IMR-90 (cell line): Measurements from ENCODE around the gene PRF1. TPM values are rescaled to one million over a fixed set of nuclear protein-coding genes. Genes with fewer than 3 reads are reported as not detected.

Experiments used
- ATAC-seq: fragments of 200-7000 bp; cut with Tn5 transposase; 2 replicates; pipeline ENCODE4 v1.9.1; 2020; ENCODE audit warnings: low read depth, mild to moderate bottlenecking, moderate library complexity
- BruUV-seq: library from RNA; stranded (reverse); fragments of 400-500 nt; replicated peaks from 2 replicates; lab custom pipeline; 2021; lab: Mats Ljungman, UMichigan
- CTCF ChIA-PET: fragments of 300-600 bp; formaldehyde crosslinking; extraction: SDS; loops from one replicate; lab custom pipeline; 2021; ENCODE audit warnings: antibody characterized with exemption; lab: Yijun Ruan, JAX
- POLR2A ChIA-PET: fragments of 300-600 bp; sonication (Branson Sonifier 250); formaldehyde crosslinking; loops from one replicate; lab custom pipeline; 2022; ENCODE audit warnings: antibody characterized with exemption; ENCODE audit not compliant: unreplicated experiment; lab: Charles Lee
- DNase-seq: peaks from one replicate; pipeline ENCODE4 v3.0.0; 2013
- H2AFZ ChIP-seq: replicated peaks from 2 replicates; pipeline ENCODE3; 2013; ENCODE audit warnings: low read length, mild to moderate bottlenecking; ENCODE audit not compliant: poor library complexity
- H2AK5ac ChIP-seq: 2 replicates; pipeline ENCODE4 v1.6.1; 2013; ENCODE audit warnings: low read depth, low read length, inconsistent platforms
- H2AK9ac ChIP-seq: replicated peaks from 2 replicates; pipeline ENCODE3; 2013; ENCODE audit warnings: mild to moderate bottlenecking, low read depth, low read length, moderate library complexity; ENCODE audit not compliant: poor library complexity
- H2BK120ac ChIP-seq: 2 replicates; pipeline ENCODE4 v1.6.1; 2013; ENCODE audit warnings: low read depth, low read length, inconsistent platforms
- H2BK15ac ChIP-seq: 3 replicates; pipeline ENCODE4 v1.6.1; 2013; ENCODE audit warnings: low read depth, low read length, inconsistent platforms
- H2BK20ac ChIP-seq: 2 replicates; pipeline ENCODE4 v1.6.1; 2013; ENCODE audit warnings: low read depth, mild to moderate bottlenecking, inconsistent platforms, low read length, moderate library complexity
- H2BK5ac ChIP-seq: 2 replicates; pipeline ENCODE4 v1.6.1; 2013; ENCODE audit warnings: mild to moderate bottlenecking, low read depth, low read length, inconsistent platforms; ENCODE audit not compliant: poor library complexity, severe bottlenecking
- H3K14ac ChIP-seq: replicated peaks from 2 replicates; pipeline ENCODE4 v1.6.1; 2013; ENCODE audit warnings: low read depth, low read length, inconsistent platforms
- H3K18ac ChIP-seq: 2 replicates; pipeline ENCODE4 v1.6.1; 2013; ENCODE audit warnings: low read depth, low read length, control low read depth
- H3K23ac ChIP-seq: 2 replicates; pipeline ENCODE4 v1.6.1; 2013; ENCODE audit warnings: low read depth, low read length, inconsistent platforms
- H3K27ac ChIP-seq: 2 replicates; pipeline ENCODE4 v1.5.1; 2013; ENCODE audit warnings: mild to moderate bottlenecking, control low read depth, low read length; ENCODE audit not compliant: insufficient read depth
- H3K27me3 ChIP-seq: 2 replicates; pipeline ENCODE4 v1.6.1; 2013; ENCODE audit warnings: low read length; ENCODE audit not compliant: control insufficient read depth, insufficient read depth
- H3K36me3 ChIP-seq: 2 replicates; pipeline ENCODE4 v1.6.1; 2013; ENCODE audit warnings: low read length, mixed read lengths; ENCODE audit not compliant: control insufficient read depth, insufficient read depth
- H3K4ac ChIP-seq: 2 replicates; pipeline ENCODE4 v1.6.1; 2013; ENCODE audit warnings: low read depth, low read length, inconsistent platforms
- H3K4me1 ChIP-seq: 2 replicates; pipeline ENCODE4 v1.6.1; 2013; ENCODE audit warnings: low read length, mixed read lengths; ENCODE audit not compliant: control insufficient read depth, insufficient read depth
- H3K4me2 ChIP-seq: 2 replicates; pipeline ENCODE4 v1.6.1; 2013; ENCODE audit warnings: low read depth, mild to moderate bottlenecking, control low read depth, low read length, moderate library complexity
- H3K4me3 ChIP-seq: 2 replicates; pipeline ENCODE4 v1.5.1; 2013; ENCODE audit warnings: low read depth, mild to moderate bottlenecking, control low read depth, low read length, moderate library complexity; ENCODE audit not compliant: insufficient read depth
- H3K56ac ChIP-seq: 2 replicates; pipeline ENCODE4 v1.6.1; 2013; ENCODE audit warnings: low read length, inconsistent platforms; ENCODE audit not compliant: insufficient read depth; ENCODE audit errors: extremely low read depth
- H3K79me1 ChIP-seq, 2 experiments: 2 replicates each; pipeline ENCODE4 v1.6.1; 2013; ENCODE audit warnings: low read length in 2 of 2, inconsistent platforms in 1 of 2, low read depth in 1 of 2
- H3K9ac ChIP-seq: 2 replicates; pipeline ENCODE4 v1.6.1; 2013; ENCODE audit warnings: low read depth, low read length, control low read depth
- H3K9me1 ChIP-seq: 2 replicates; pipeline ENCODE4 v1.6.1; 2013; ENCODE audit warnings: low read length, inconsistent platforms; ENCODE audit not compliant: insufficient read depth
- H3K9me3 ChIP-seq: 2 replicates; pipeline ENCODE4 v1.6.1; 2013; ENCODE audit warnings: low read length; ENCODE audit not compliant: control insufficient read depth, insufficient read depth
- H4K20me1 ChIP-seq: 2 replicates; pipeline ENCODE4 v1.6.1; 2013; ENCODE audit warnings: low read length, inconsistent platforms; ENCODE audit not compliant: insufficient read depth
- H4K5ac ChIP-seq: 2 replicates; pipeline ENCODE4 v1.6.1; 2013; ENCODE audit warnings: mild to moderate bottlenecking, low read depth, low read length, control low read depth
- H4K8ac ChIP-seq, 2 experiments: 2 replicates each; pipeline ENCODE4 v1.6.1; 2013; ENCODE audit warnings: low read depth in 2 of 2, low read length in 2 of 2, control low read depth in 1 of 2, inconsistent platforms in 1 of 2
- H4K91ac ChIP-seq: 2 replicates; pipeline ENCODE4 v1.6.1; 2013; ENCODE audit warnings: low read depth, low read length, inconsistent platforms; ENCODE audit not compliant: insufficient read depth
- BHLHE40 ChIP-seq: fragments of 150-350 bp; IDR thresholded peaks from 2 replicates; pipeline ENCODE4 v1.6.1; 2016; ENCODE audit warnings: mild to moderate bottlenecking, low read depth, low read length
- CEBPB ChIP-seq: IDR thresholded peaks from 2 replicates; pipeline ENCODE4 v1.6.1; 2012; ENCODE audit warnings: low read depth, low read length, improper control_type of control experiment
- CHD1 ChIP-seq: IDR thresholded peaks from 2 replicates; pipeline ENCODE4 v1.6.1; 2012; ENCODE audit warnings: low read depth, low read length, improper control_type of control experiment
- ELK1 ChIP-seq: fragments of 150-350 bp; IDR thresholded peaks from 2 replicates; pipeline ENCODE4 v1.6.1; 2016; ENCODE audit warnings: low read depth, mild to moderate bottlenecking, low read length, moderate library complexity, borderline replicate concordance
- FOS ChIP-seq: fragments of 150-350 bp; IDR thresholded peaks from 2 replicates; pipeline ENCODE4 v1.6.1; 2016; ENCODE audit warnings: low read depth, low read length
- MAFK ChIP-seq: IDR thresholded peaks from 2 replicates; pipeline ENCODE4 v1.6.1; 2012; ENCODE audit warnings: low read depth, low read length, improper control_type of control experiment
- MAZ ChIP-seq: IDR thresholded peaks from 2 replicates; pipeline ENCODE4 v1.6.1; 2012; ENCODE audit warnings: low read depth, mild to moderate bottlenecking, low read length, improper control_type of control experiment, moderate library complexity, borderline replicate concordance
- WGBS, 2 experiments: methylation state at CpG; one replicate each; pipeline versions ENCODE4 v1.1.5 to v1.1.7; 2013; ENCODE audit warnings: missing lambda C conversion rate in 2 of 2; ENCODE audit not compliant: insufficient read length in 1 of 2; ENCODE audit errors: extremely low coverage in 2 of 2; 5-methylcytosine and 5-hydroxymethylcytosine counted together
- dilution Hi-C: fragments of 300-500 bp; cut with HindIII; formaldehyde crosslinking; loops from one replicate; pipeline ENCODE4 v1.14.3; 2018; ENCODE audit warnings: low sequenced_read_pairs; ENCODE audit not compliant: unreplicated experiment
- in situ Hi-C: fragments of 300-500 bp; cut with MboI; formaldehyde crosslinking; loops from 3 replicates; pipeline ENCODE4 v1.14.3; 2019; ENCODE audit warnings: low sequenced_read_pairs, inconsistent platforms, mixed read lengths
- intact Hi-C: fragments of 100-400 bp; cut with micrococcal nuclease; formaldehyde crosslinking; loops from 2 replicates; pipeline ENCODE4 v1.10.0; 2022
- polyA plus RNA-seq, 3 experiments: library from polyadenylated mRNA; depleted of rRNA; stranded (reverse); fragments of >200 nt; gene quantifications; 2 replicates each; pipeline ENCODE4 v1.2.3, GENCODE V29; 2012; ENCODE audit warnings: low replicate concordance in 1 of 3
- total RNA-seq: library from RNA; depleted of rRNA; stranded (reverse); fragments of >200 nt; gene quantifications from 2 replicates; pipeline ENCODE4 v1.2.3, GENCODE V29; 2012

PRF1 gene
- total and polyA plus RNA-seq, 2 of the 4 experiments (the other 2 are of a cell fraction), result not detected

- Histone ChIP-seq H2BK5ac (no peak overlapping the region), H3K27ac (no peak overlapping the region), H2AFZ (no peak overlapping the region), H4K8ac (no peak overlapping the region), H3K27me3 (peaks cover 9% of the 10 kb centered on the region), H4K20me1 (no peaks in the 10 kb centered on the region), H3K18ac (no peak overlapping the region), H2BK15ac (no peak overlapping the region), H3K79me1 (no peaks in the 10 kb centered on the region), H3K4me1 (0 out of 2 replicates have a peak, but pooled peaks cover 2% of the 10 kb centered on the region), H3K14ac (no peak overlapping the region), H4K91ac (no peak overlapping the region), H3K23ac (no peak overlapping the region), H3K4ac (no peak overlapping the region), H3K4me2 (no peak overlapping the region), H3K36me3 (no peaks in the 10 kb centered on the region), H2AK9ac (no peak overlapping the region), H3K9me3 (no peaks in the 10 kb centered on the region), H3K9ac (no peak overlapping the region), H3K9me1 (0 out of 2 replicates have a peak, but pooled peaks cover 3% of the 10 kb centered on the region), H2AK5ac (no peak overlapping the region), H3K4me3 (no peak overlapping the region), H2BK120ac (no peak overlapping the region), H2BK20ac (no peak overlapping the region), H3K56ac (no peak overlapping the region), H4K5ac (no peak overlapping the region)
- in situ Hi-C loops, result no loop called here
- dilution Hi-C loops, result no loop called here
- no TSS peak for BruUV-seq
- DNase-seq (no peak), ATAC-seq (no peak)
- POLR2A ChIA-PET, result no interaction called here
- 81% methylated on average over 3 of the region's 11 CpGs; no CpG with 5 or more reads in 1 of the 2 experiments for WGBS, 2 experiments
- CTCF ChIA-PET, result no interaction called here
- intact Hi-C loops, result no loop called here
- TF ChIP-seq CHD1 (no peak), CEBPB (no peak), BHLHE40 (no peak), FOS (no peak), ELK1 (no peak), MAZ (no peak), MAFK (no peak)
Observed at GRCh38 chr10:70573599-70574506, 28.7 kb downstream of the PRF1 start.
